Measurements from ENCODE around the gene ASPDH. TPM values are rescaled to one million over a fixed set of nuclear protein-coding genes. Genes with fewer than 3 reads are reported as not detected.
"Not testable (repeated sequence)": the region's sequence is repeated elsewhere in the genome, so short reads cannot be mapped to it uniquely, and the experiment has no call there.

The ASPDH gene
- total RNA-seq, 8 experiments from 2014 or later: 0.58 to 3.0 (median 1.4) TPM; not detected in 3

GRCh38 chr19:50475736-50476223 lies 37.9 kb downstream of the ASPDH start:
- no peak for ATAC-seq (replicated peaks in 6 of 8)
- 28 to 80% (median 55%) methylated on average over 1 to 5 of the region's 29 CpGs; no CpG with 5 or more reads in 4 of the 10 experiments for WGBS, 10 experiments
- H3K27ac ChIP-seq: no peak overlapping the region
- in situ Hi-C loops (cut with MboI; ENCODE audit: low pct_unique_long_range_greater_than_20kb in 2 of 9, low sequenced_read_pairs in 9 of 9, unreplicated experiment in 9 of 9): no loop called here
- no peak overlapping the region for H3K4me3 ChIP-seq
- H3K4me1 ChIP-seq (replicated peaks in 1 of 2): peaks cover 5 to 9% of the 10 kb centered on the region in 2 donors

- in situ Hi-C loops (cut with MboI; ENCODE audit: low pct_unique_long_range_greater_than_20kb in 2 of 9, low sequenced_read_pairs in 9 of 9, unreplicated experiment in 9 of 9): no loop called here
Observed at GRCh38 chr19:50475101-50475568, 38.6 kb downstream of the ASPDH start.

GRCh38 chr19:50473336-50473735 lies 40.4 kb downstream of the ASPDH start:
- H3K4me1 ChIP-seq (replicated peaks in 1 of 2); H3K27ac ChIP-seq; H3K4me3 ChIP-seq; ATAC-seq (replicated peaks in 6 of 8): not testable (repeated sequence)
- in situ Hi-C loops (cut with MboI; ENCODE audit: low pct_unique_long_range_greater_than_20kb in 2 of 9, low sequenced_read_pairs in 9 of 9, unreplicated experiment in 9 of 9): loop anchor here in 2 of 9 experiments (25.0 kb wide), 1 partner anchor 111 kb away; the partner anchor contains the start of gene NAPSA (in 2 of the 2)
- WGBS, 10 experiments: 4 to 100% (median 37%) methylated on average over 1 to 3 of the region's 3 CpGs

More at GRCh38 chr19:50475101-50475568, 38.6 kb downstream of the ASPDH start:
- H3K27ac ChIP-seq: no peak overlapping the region
- H3K4me3 ChIP-seq: no peak overlapping the region
- ATAC-seq (replicated peaks in 6 of 8): no peak
- 50 to 71% (median 71%) methylated on average over 2 to 4 of the region's 12 CpGs; no CpG with 5 or more reads in 7 of the 10 experiments for WGBS, 10 experiments
- peaks cover 5 to 9% of the 10 kb centered on the region in 2 donors for H3K4me1 ChIP-seq (replicated peaks in 1 of 2)

DNA sequence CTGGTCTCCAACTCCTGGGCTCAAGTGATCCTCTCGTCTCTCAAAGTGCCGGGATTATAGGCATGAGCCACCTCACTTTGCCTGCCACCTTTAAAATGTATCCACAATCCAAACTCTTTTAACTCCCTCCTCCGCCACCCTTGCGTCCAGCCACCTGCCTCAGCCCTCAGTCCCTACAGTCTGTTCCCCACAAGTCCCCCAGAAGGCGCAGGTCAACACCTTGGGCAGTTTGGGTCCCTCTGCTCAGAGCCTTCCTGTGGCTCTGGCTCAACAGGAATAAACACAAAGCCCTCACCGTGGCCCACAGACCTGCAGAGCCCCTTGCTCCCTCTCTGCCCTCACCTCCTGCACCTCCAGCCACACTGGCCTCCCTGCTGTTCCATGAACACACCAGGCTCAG lies 44.9 kb downstream of the ASPDH start:
- H3K4me1 ChIP-seq (replicated peaks in 1 of 2): peaks cover 16 to 22% of the 10 kb centered on the region in 2 donors
- 40 to 100% (median 71%) methylated on average over 1 to 5 of the region's 6 CpGs; no CpG with 5 or more reads in 3 of the 10 experiments for WGBS, 10 experiments
- no peak overlapping the region for H3K27ac ChIP-seq
- in situ Hi-C loops (cut with MboI; ENCODE audit: low pct_unique_long_range_greater_than_20kb in 2 of 9, low sequenced_read_pairs in 9 of 9, unreplicated experiment in 9 of 9): loop anchor here in 3 of 9 experiments (10.0 to 25.0 kb wide), 2 partner anchors 104 to 107 kb away; partner anchors contain the start of gene NAPSA (in 3 of the 3)
- H3K4me3 ChIP-seq: no peak overlapping the region
- no peak for ATAC-seq (replicated peaks in 6 of 8)

GRCh38 chr19:50467566-50467965 lies 46.1 kb downstream of the ASPDH start:
- 72 to 100% (median 77%) methylated on average over 1 to 8 of the region's 18 CpGs; no CpG with 5 or more reads in 6 of the 10 experiments for WGBS, 10 experiments
- no peak for ATAC-seq (replicated peaks in 6 of 8)
- in situ Hi-C loops (cut with MboI; ENCODE audit: low pct_unique_long_range_greater_than_20kb in 2 of 9, low sequenced_read_pairs in 9 of 9, unreplicated experiment in 9 of 9): loop anchor here in 3 of 9 experiments (10.0 to 25.0 kb wide), 2 partner anchors 103 to 105 kb away; partner anchors contain the start of gene NAPSA (in 3 of the 3)
- Histone ChIP-seq H3K27ac (no peak overlapping the region), H3K4me1 (replicated peaks in 1 of 2) (peaks cover 16 to 22% of the 10 kb centered on the region in 2 donors), H3K4me3 (no peak overlapping the region)

GRCh38 chr19:50466706-50467039 lies 47.0 kb downstream of the ASPDH start:
- in situ Hi-C loops (cut with MboI; ENCODE audit: low pct_unique_long_range_greater_than_20kb in 2 of 9, low sequenced_read_pairs in 9 of 9, unreplicated experiment in 9 of 9): loop anchor here in 3 of 9 experiments (10.0 to 25.0 kb wide), 2 partner anchors 102 to 104 kb away; partner anchors contain the start of gene NAPSA (in 3 of the 3)
- WGBS, 10 experiments: 54 to 89% (median 85%) methylated on average over 4 to 7 of the region's 11 CpGs; no CpG with 5 or more reads in 7 of the 10 experiments
- H3K4me3 ChIP-seq: no peak overlapping the region
- no peak for ATAC-seq (replicated peaks in 6 of 8)
- H3K27ac ChIP-seq: peak overlapping the region; percentile 53 to 83
- peaks cover 16 to 22% of the 10 kb centered on the region in 2 donors for H3K4me1 ChIP-seq (replicated peaks in 1 of 2)

- WGBS, 10 experiments: 15 to 70% (median 30%) methylated on average over 2 to 19 of the region's 29 CpGs; no CpG with 5 or more reads in 3 of the 10 experiments
Observed at GRCh38 chr19:50465986-50466705, 47.6 kb downstream of the ASPDH start.

DNA sequence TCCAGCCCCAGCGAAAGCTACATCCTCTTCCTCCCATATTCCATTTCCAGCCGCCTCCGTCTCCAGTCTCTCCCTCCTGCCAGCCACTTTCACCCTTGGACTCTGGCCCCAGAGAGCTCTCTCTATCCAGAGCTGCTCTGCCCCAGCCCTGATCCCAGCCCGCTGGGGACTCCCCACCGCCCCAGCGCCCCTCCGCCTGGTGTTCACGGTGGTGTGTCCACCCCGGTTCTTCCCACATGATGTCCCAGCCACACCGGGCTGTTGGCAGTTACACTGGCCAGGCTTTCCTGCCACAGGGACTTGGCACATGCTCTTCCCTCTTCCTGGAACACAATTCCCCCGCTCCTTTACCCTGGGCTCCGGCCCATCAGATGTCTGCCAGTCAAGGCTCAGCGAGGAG lies 48.7 kb downstream of the ASPDH start:
- WGBS, 10 experiments: 100% methylated on average over 1 to 3 of the region's 13 CpGs; no CpG with 5 or more reads in 8 of the 10 experiments
- H3K27ac ChIP-seq: no peak overlapping the region
- no peak overlapping the region for H3K4me3 ChIP-seq
- in situ Hi-C loops (cut with MboI; ENCODE audit: low pct_unique_long_range_greater_than_20kb in 2 of 9, low sequenced_read_pairs in 9 of 9, unreplicated experiment in 9 of 9): loop anchor here in 3 of 9 experiments (10.0 to 25.0 kb wide), 2 partner anchors 100 to 103 kb away; partner anchors contain the start of gene NAPSA (in 3 of the 3)
- H3K4me1 ChIP-seq (replicated peaks in 1 of 2): peaks cover 16 to 22% of the 10 kb centered on the region in 2 donors
- no peak for ATAC-seq (replicated peaks in 6 of 8)

More at GRCh38 chr19:50465986-50466705, 47.6 kb downstream of the ASPDH start:
- peak; percentile 63 to 90 (median 83) for ATAC-seq (replicated peaks in 6 of 8)
- Histone ChIP-seq H3K4me3 (no peak overlapping the region), H3K27ac (peak overlapping the region; percentile 53 to 83), H3K4me1 (replicated peaks in 1 of 2) (peaks cover 16 to 22% of the 10 kb centered on the region in 2 donors)
- in situ Hi-C loops (cut with MboI; ENCODE audit: low pct_unique_long_range_greater_than_20kb in 2 of 9, low sequenced_read_pairs in 9 of 9, unreplicated experiment in 9 of 9): loop anchor here in 3 of 9 experiments (10.0 to 25.0 kb wide), 2 partner anchors 101 to 104 kb away; partner anchors contain the start of gene NAPSA (in 3 of the 3)

DNA sequence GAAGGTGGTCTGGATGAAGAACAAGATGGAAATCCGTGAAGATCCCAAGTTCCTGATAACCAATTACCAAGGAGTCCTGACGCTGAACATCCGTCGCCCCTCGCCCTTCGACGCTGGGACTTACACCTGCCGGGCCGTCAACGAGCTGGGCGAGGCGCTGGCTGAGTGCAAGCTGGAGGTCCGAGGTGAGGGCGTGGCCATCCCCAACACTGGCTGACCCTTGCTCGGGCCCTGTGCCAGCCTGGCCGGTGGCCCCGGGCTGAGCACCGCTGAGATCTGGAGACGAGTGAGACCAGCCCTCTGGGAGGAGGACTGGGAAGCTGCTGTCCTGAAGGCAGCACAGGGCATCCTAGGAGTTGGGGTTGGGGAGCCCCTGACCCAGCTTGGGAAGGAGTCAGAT lies 49.4 kb downstream of the ASPDH start:
- no peak for ATAC-seq (replicated peaks in 6 of 8)
- no peak overlapping the region for H3K27ac ChIP-seq
- 48 to 84% (median 81%) methylated on average over 5 to 10 of the region's 19 CpGs; no CpG with 5 or more reads in 5 of the 10 experiments for WGBS, 10 experiments
- in situ Hi-C loops (cut with MboI; ENCODE audit: low pct_unique_long_range_greater_than_20kb in 2 of 9, low sequenced_read_pairs in 9 of 9, unreplicated experiment in 9 of 9): loop anchor here in 3 of 9 experiments (10.0 to 25.0 kb wide), 2 partner anchors 100 to 102 kb away; partner anchors contain the start of gene NAPSA (in 3 of the 3)
- H3K4me3 ChIP-seq: no peak overlapping the region
- H3K4me1 ChIP-seq (replicated peaks in 1 of 2): peaks cover 16 to 22% of the 10 kb centered on the region in 2 donors

GRCh38 chr19:50462970-50463369 lies 50.7 kb downstream of the ASPDH start:
- in situ Hi-C loops (cut with MboI; ENCODE audit: low pct_unique_long_range_greater_than_20kb in 2 of 9, low sequenced_read_pairs in 9 of 9, unreplicated experiment in 9 of 9): loop anchor here in 3 of 9 experiments (10.0 to 25.0 kb wide), 2 partner anchors 98 to 101 kb away; partner anchors contain the start of gene NAPSA (in 3 of the 3)
- Histone ChIP-seq H3K27ac (no peak overlapping the region), H3K4me1 (replicated peaks in 1 of 2) (peaks cover 16 to 22% of the 10 kb centered on the region in 2 donors), H3K4me3 (no peak overlapping the region)
- no peak for ATAC-seq (replicated peaks in 6 of 8)
- WGBS, 10 experiments: 27 to 100% (median 60%) methylated on average over 1 to 7 of the region's 7 CpGs; no CpG with 5 or more reads in 1 of the 10 experiments

Data from motor neuron (in vitro differentiated cells).